ENCODE measurements around the gene RBBP8NL.

RBBP8NL gene

DNA sequence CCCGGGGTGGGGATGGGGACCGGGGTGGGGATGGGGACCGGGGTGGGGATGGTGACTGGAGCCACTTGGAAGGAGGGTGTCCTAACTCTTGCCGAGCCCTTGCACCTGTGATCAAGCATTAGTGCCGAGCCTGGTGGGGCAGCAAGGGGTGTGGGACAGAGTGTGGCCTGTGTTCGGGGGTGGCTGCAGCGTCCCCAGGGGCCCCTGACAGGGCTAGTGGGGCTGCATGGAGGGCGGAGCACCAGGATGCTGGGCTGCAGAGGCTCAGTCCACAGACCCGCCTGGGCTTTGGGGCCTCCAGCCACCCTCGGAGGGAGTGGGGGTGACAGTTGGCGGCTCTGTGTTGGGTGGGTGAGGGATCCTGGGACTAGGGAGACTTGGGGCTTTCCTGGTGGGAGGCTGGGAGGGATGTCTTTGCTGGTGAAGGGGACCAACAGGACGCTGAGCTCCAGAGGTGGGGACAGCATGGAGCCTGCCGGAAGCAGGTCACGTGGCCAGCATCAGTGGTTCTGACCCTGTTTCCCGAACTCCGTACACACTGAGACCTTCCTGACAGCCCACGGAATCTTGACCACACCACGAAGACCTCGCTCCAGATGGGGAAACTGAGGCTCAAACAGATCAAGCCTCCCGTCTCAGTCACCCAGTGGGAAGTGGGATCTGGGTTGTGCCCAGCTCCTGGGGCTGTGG, 4.6 kb downstream of the RBBP8NL start:
- DNase-seq (ENCODE audit: low spot score), result no peak

DNA sequence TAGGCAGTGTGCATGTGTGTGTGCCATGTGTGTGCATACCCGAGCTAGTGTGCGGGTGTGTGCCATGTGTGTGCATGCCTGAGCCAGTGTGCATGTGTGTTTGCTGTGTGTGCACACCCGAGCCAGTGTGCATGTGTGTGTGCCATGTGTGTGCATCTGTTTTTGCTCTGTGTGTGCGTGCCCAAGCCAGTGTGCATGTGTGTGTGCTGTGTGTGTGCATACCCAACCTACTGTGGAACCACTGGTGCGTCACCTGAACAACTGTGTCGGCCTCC, 5.7 kb downstream of the RBBP8NL start:
- no peak for DNase-seq (ENCODE audit: low spot score)

DNA sequence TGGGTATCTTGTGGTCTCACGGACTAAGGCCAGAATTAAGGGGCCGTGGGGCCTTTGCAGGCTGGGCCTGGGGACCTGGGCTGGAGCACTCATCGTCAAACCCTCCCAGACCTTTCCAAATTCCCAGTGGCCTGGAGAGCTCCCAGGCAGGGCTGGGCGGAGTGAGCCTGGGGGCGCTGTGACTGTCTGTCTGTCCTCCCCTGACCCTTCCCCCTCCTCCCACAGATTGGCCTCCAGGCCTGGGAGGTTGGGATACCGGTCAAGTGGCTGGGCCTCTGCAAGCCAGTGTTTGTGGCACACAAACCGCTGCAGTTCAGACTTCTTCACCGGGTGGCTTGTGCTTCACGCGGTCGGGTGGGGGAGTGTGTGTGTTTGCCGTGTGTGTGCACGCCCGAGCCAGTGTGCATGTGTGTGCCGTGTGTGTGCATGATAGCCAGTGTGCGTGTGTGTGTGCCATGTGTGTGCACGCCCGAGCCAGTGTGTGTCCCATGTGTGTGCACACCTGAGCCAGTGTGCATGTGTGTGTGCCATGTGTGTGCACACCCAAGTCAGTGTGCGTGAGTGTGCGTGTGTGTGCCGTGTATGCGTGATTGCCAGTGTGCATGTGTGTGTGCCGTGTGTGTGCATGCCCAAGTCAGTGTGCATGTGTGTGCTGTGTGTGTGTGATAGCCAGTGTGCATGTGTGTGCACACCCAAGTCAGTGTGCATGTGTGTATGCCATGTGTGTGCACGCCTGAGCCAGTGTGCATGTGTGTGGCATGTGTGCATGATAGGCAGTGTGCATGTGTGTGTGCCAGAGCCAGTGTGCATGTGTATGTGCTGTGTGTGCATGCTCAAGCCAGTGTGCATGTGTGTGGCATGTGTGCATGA, 6.3 kb downstream of the RBBP8NL start:
- no peak for DNase-seq (ENCODE audit: low spot score)

DNA sequence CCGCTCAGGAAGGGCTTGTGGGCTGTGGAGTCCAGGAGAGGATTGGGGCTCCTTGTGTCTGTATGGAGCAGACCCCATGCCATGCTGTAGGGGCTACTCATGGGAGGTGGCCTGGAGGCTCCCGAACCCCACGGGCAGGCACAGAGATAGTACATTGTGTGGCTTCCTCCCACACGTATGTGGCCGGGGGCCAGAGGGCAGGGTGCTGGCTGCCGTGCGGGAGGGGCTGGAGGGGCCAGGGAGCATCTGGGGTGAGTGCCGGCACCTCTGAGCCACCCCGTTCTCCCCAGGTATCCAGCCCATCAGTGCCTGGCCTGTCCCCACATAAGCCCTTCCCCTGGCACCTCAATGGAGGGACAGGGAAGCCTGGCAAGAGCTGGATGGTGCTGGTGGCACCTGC, 7.6 kb downstream of the RBBP8NL start:
- DNase-seq (ENCODE audit: low spot score), result no peak

DNA sequence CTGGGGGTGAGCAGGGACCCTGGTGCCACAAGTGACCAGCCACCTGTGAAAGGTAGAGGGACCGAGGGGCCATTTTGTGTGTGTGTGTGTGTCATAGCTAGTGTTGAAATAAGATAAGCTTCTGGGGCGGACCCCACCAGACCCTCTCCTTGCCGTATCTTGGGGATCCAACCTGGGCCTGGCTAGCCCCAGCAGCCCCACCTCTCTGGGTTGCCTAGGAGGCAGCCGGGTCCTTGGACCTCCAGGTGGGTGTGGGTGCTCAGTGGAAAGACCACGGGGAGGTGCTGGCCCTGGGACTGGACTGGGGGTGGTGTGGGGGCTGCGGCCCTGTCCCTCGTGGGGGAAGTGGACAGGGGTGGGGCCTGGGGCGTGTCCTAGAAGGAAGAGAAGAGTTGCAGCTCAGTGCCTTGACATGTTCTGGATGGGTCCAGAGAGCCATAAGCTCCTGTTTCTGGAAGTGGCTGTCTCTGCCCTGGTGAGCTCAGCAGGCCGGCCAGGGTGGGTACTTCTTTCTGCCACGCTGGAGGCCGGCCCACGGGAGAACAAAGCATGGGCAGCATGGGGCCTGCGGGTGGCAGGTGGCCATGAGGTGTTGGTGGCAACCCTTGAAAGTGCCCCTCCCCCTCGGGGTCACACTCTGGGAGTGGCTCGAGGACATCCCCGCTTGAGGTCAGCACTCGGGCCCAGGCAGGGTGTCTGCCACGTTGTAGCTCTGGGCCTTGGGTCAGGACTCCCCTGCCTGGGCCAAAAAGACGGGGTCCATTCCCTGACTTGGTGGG, 8.4 kb downstream of the RBBP8NL start:
- DNase-seq (ENCODE audit: low spot score), result no peak

DNA sequence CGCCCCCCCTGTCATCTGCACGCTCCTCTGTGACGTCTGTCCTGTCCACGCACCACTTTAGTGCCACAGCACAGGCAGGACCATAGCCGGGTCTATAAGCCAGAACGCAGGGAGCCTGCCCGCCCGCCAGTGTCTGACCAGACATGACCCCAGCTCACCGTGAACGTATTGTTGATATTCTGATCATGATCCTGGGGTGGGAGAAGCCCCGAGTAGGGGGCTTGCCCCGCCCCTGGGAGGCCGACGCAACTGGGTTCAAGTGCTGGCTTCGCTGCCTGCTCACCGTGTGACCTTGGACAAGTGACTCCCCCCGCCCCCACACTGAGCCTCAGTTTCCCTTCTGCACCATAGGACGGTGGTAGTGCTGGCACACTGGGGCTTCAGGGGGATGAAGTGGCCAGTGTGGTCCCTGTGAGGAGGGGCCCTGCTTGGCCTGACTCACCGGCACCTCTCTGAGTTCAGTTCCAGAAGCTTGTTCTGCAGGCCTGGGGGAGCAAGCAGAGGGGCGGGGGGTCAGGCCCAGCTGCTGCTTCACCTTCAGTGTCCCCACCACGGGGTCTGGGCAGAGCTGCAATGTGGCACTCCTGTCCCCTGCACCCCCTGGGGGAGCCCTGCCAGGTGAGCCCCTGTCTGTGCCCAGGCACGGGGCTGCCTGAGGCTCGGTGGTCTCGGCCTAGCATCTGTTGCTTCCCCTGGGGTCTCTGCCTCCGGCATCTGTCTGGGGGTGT, 9.2 kb downstream of the RBBP8NL start:
- no peak for DNase-seq (ENCODE audit: low spot score)

DNA sequence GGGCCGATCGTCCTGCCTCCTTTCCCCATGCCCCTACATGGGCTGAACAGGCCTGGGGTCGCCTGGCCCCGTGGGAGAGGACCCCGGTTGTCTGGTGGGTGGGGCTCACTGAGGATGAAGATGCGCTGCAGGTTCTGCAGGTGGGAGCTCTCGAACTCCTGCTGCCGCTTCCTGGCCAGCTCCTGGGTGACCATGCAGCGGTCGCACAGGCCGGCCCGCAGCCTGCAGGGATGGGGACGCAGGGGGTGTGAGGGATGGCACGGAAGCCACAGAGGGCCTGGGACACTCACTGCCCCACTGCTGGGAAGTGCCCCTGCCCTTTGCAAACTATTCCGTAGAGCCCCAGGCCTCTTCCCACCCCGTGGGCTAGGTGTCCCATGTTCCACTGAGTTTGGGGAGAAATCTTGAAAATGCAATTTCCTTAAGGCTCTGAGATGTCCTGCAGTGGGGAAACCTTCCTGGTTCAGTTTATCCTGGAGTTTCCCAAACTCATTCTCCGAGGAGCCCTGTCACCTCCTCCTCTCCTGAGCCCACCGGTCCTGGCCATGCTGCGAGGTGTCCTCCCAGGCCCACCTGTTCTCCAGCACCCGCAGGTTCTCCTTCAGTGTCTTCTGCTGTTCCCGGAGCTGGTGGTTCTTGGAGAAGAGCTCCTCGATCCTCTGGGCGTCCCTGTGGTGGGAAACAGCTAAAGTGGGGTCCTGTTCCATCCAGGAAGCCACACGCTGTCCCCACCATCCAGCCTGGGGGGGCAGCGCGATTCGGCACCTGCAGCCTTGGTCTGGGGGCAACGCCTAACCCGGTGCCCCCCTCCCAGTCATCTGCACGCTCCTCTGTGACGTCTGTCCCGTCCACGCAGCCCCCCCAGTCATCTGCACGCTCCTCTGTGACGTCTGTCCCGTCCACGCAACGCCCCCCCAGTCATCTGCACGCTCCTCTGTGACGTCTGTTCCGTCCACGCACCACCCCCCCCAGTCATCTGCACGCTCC, 10.4 kb downstream of the RBBP8NL start:
- no peak for DNase-seq (ENCODE audit: low spot score)

DNA sequence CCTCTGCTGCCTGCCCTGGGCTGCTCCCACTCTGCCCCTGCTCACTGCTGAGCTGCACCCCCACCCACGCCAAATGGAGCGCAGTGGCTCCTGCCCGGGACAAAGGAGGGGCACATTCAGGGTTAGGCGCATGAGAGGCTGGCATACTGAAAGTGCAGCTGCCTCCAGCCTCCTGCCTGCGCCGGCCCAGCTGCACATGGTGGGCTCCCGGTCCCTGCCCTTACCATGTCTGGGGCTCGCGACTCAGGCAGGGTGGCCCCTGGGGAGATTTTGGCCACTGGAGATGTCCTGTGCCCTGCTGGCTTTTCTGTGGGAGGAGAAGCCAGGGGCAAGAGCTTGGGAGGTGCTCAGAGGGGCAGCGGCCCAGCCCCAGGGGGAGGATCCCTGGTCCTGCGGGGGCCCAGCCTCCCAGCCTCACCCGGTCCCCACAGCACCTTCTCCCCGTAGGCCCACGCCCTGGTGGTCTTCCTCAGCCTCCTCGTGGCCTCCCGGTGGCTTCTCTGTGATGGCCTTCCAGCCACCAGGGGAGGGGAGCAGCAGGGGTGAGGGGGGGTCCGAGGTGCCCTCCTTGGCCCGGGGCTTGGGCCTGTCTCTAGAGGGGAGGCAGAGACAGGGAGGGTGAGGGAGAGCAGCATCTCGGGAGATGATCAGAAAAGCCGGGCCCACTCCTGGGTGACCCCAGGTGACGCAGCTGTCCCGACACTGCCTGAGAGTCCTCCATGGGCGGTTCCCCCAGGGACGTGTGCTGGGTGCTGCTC, 11.8 kb downstream of the RBBP8NL start:
- no peak for DNase-seq (ENCODE audit: low spot score)

DNA sequence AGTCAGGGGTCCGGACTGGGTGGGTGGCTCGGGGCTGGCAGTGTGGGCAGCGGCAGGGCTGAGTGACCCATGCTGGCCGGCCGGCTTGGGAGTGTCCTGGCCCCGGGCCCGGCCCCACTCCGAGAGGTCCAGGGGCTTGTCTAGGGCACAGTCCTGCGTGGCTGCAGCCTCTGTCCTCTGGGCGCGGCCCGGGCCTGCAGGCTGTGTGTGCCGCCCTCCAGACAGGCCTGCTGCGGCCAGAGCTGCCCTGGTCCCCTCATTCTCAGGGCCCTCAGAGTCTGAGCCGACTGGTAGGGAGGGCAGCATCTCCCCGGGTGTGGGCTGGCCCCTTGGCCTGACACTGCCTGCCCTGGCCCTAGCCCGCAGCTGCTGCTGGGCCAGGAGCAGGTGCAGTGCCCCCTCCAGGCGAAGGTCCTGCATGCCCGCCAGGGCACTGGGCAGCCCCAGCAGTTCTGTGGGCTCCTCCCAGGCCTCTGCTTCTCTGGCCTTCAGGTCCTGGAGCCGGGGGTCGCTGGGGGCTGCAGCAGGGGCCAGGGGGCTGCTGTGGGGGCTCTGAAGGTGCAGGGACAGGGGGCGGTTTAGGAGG, 13.3 kb downstream of the RBBP8NL start:
- DNase-seq (ENCODE audit: low spot score), result no peak

DNA sequence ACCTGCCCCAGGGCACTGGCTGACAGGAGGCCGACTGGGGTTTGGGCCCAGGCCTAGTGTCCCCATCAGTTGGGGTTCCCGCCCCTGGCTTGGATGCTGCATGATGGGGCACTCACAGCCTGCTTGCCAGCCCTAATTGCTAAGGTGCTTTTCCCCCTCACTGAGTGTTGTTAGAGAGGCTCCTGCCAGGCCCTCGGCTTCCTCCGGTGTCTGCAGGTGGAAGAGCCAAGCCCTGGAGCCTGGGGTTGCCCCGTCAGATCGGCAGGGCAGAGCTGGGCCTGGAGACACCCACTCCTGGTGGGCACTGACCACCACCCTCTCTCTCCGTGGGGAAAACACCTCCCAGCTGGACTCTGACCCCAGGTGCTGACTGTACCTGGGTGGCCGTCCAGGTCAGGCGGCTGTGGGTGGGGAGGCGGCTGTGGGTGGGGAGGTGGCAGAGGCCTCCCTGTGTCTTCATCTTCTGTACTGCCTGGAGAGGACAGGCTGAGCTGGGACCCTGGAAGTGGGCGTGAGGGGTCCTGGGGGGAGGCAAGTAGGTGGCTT, 14.2 kb downstream of the RBBP8NL start:
- DNase-seq (ENCODE audit: low spot score), result no peak

DNA sequence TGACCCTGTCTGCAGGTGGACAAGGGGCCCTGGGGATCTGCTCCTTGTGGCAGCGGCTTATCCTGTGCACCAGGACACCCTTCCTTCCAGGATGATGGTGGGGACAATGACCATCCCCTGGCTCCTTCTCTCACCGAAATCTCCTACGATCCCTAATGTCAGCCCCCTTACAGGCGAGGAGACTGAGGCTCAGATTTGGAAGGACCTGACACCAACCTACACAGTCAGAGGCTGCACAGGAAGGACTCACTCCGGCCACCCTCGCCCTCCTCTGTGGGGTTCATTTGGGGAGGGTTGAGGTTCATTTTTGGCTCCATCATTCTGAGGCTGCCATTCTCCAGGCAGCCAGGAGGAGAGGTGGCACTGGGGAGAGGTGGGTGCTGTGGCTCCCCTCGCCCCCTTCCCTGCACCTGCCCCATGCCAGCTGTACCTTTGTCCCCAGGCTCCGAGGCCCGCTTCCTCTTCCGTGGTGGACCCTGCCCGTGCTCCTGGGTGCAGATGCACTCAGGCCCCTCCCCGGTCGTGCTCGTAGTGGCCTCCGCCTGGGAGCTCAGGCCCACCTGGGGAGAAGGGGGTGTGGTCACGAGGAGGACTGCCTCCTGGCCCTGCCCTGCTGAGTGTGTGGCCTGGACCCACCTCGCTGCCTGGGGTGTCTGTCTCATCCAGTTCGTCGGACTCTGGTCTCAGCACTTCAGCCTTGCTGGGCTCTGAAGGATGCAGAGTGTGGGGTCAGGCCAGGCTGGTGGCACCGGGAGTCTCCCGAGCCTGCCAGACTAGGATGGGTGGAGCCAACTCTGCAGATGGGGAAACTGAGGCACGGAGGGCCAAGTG, 14.9 kb downstream of the RBBP8NL start:
- DNase-seq (ENCODE audit: low spot score), result no peak

DNA sequence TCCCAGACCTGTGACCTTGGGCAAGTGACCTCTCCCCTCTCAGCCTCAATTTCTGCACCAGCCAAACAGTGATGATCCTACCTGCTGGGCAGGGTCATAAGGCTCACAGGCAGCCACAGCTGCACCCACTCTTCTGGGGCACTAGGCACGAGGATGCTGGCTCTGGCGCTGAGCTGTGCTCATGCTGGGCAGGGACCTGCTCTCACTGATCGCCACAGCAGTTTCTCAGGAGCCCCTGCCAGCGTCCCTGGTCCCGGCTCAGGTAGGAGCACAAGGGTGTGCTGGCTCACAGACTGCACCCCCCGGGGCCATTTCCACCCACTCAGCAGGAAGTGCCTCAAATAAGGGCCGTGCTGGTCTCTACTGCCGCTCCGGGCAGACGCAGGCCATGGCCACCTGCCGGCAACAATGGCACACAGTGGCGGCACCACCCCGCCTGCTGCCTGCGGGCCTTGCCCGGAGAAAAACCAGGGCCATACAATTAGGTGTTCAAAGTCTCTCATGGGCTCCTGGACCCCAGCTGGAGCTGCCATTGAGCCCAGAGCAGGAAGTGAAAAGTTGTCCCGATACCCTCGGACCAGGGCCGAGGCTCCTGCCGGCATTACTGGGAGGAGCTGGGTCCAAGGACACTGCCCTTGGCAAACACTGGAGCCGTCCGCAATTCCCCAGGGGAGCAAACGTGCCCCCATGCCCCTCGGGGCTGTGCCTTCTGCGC, 15.7 kb downstream of the RBBP8NL start:
- no peak for DNase-seq (ENCODE audit: low spot score)

DNA sequence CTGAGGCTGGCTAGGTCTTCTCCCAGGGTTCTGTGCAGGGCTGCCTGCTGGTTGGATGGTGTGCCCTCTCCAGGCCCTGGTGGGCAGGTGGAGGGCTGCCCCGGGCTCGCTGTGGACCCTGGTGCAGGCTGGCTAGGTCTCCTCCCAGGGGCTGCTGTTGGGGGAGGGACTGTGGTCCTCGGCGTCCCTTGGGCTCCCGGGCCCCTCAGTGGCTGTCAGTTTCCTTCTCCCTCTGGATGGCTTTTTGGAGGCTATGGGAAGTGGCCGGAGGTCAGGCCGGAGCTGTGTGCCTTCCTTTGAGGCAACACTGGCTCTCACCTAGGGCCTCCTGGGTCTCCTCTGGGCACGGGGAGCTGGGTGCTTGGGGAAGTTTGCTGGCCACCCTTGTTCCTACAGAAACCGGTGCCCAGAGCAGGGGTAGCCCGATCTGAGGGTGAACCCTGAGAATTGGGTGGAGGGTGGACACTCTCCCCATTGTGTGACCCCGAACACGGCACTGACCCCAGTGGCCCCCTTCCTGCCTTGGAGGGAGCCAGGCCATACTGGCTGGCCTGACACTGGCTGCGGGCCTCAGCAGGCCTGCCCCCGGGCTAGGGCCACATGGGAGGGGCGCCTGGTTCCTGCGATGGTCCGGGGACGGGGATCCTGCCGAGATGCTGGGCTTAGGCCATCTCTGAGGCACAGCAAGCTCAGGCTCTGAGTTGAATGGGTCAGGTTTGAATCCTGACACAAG, 16.4 kb downstream of the RBBP8NL start:
- DNase-seq (ENCODE audit: low spot score), result no peak

DNA sequence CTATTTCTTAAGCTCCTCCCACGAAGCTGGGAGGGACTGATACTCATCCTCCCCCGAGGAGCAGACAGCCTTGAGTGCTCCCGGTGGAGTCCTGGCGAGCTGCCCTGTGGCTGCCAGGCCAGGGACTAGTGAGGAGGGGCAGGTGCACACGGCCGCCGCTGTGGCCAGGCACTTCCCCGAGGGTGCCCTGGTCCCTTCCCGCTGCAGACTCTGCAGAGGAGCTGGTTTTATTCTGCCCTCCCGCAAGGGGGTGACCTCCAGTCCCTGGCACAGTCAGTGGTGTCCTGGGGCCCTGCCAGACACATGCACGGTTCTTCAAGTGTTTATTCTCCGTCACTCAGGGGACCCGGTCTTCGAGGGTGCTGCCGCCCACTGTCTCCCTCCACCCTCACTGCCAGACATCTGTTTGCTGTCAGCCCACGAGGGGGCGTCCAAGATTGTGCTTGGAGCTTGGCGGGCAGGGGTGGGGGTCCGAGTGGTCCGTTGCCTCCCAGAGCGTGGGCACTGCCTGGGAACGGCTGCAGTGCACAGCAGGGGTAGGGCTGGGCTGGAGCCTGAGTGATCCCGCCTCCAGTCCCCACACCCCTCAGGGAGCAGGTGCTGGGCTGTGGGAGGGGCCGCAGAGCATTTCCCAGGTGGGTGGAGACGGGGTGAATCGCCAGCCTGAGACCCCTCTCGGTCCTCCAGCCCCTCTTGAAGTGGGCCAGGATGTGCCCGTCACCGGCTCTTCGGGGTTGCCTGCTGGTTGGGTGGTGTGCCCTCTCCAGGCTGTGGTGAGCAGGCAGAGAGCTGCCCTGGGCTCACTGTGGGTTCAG, 17.2 kb downstream of the RBBP8NL start:
- DNase-seq (ENCODE audit: low spot score), result no peak

DNA sequence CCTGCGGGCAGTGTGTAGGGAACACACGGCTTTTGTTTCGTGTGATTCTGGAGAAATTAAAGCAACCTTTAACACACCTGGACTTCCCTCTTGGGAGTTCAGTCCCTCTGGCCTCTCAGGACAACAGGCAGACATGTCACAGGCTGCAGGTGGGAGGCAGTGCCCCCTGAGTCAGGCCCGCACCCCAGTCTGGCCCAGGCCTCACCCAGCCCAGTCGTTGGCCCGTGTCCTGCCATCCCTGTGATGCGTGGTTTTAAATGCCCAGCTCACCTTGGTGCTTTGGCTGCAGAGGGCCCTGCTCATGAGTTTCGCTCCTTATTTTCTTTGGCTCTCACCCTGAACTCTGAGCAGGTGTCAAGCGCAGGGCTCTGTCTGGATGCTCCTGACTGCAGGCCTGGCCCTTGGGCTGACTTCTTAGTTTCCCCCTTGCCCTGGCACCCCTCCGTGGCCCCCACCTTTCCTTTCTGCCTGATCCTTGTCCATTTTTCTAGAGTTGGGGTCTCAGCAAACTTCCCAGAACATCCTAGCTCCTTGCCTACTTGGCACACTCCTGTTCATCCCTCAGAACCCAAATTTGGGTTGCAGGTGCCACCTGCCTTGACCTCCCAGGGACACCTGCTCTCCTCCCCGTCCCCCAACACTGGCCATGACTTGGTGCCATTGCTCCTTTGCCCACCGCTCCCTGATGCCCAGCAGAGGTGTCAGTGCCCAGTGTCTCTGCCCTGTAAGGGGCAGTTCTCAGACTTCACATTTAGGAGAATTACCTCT, 18.1 kb downstream of the RBBP8NL start:
- DNase-seq (ENCODE audit: low spot score), result no peak

DNA sequence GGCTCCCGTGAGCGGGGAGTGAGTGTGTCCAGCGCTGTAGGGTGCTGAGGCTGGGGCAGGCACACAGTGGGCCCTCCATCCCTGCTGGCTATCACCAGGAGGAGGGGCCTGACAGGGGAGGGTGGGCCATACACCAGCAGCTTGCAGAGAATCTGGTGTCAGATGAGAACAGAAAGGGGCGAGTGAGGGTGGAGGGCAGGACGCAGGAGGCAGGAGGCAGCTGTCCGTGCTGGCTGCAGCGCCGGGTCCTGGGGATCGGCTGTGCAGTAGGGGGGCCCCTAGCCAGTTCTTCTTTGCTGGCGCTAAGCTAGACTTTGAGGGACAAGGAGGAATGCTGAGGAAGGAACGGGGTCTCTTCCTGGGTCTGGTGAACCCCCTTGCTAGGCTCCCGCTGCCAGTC, 18.7 kb downstream of the RBBP8NL start:
- no peak for DNase-seq (ENCODE audit: low spot score)

All from left forelimb (tissue), 1 donor.